HL-60 (cell line): ENCODE results near the gene SUSD4.

Experiments used
- GABPA ChIP-seq: IDR thresholded peaks from 2 replicates; pipeline ENCODE4 v1.6.1; 2012; ENCODE audit warnings: low read depth
- POLR2AphosphoS5 ChIP-seq: IDR thresholded peaks from 2 replicates; pipeline ENCODE4 v1.6.1; 2012; ENCODE audit warnings: low read depth
- TF ChIP-seq, protein P1 (sequence below): IDR thresholded peaks from one replicate; pipeline ENCODE4 v1.5.1; 2011; ENCODE audit warnings: low read length, control low read depth, inconsistent platforms; ENCODE audit not compliant: insufficient read depth
- TF ChIP-seq, protein P2 (sequence below): IDR thresholded peaks from 2 replicates; pipeline ENCODE4 v1.6.1; 2012; ENCODE audit warnings: low read depth; ENCODE audit not compliant: insufficient replicate concordance

DNA sequence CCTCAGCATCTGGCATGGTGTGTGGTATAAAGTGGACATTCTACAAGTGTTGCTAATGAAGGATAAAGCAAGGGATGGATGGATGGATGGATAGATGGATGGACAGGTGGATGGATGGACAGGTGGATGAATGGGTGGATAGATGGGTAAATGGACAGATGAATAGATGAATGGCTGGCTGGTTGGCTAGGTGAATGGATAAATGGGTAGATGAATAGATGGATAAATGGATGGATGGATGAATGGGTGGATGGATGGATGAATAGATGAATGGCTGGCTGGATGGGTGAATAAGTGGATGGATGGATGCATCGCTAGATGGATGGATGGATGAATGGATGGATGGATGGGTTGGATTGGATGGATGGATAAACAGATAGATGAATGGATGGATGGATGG lies 66.2 kb downstream of the SUSD4 start:
- TF ChIP-seq, protein P1, sequence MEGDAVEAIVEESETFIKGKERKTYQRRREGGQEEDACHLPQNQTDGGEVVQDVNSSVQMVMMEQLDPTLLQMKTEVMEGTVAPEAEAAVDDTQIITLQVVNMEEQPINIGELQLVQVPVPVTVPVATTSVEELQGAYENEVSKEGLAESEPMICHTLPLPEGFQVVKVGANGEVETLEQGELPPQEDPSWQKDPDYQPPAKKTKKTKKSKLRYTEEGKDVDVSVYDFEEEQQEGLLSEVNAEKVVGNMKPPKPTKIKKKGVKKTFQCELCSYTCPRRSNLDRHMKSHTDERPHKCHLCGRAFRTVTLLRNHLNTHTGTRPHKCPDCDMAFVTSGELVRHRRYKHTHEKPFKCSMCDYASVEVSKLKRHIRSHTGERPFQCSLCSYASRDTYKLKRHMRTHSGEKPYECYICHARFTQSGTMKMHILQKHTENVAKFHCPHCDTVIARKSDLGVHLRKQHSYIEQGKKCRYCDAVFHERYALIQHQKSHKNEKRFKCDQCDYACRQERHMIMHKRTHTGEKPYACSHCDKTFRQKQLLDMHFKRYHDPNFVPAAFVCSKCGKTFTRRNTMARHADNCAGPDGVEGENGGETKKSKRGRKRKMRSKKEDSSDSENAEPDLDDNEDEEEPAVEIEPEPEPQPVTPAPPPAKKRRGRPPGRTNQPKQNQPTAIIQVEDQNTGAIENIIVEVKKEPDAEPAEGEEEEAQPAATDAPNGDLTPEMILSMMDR = no peak
- TF ChIP-seq POLR2AphosphoS5 = no peak
- no peak for TF ChIP-seq GABPA
- TF ChIP-seq, protein P2, sequence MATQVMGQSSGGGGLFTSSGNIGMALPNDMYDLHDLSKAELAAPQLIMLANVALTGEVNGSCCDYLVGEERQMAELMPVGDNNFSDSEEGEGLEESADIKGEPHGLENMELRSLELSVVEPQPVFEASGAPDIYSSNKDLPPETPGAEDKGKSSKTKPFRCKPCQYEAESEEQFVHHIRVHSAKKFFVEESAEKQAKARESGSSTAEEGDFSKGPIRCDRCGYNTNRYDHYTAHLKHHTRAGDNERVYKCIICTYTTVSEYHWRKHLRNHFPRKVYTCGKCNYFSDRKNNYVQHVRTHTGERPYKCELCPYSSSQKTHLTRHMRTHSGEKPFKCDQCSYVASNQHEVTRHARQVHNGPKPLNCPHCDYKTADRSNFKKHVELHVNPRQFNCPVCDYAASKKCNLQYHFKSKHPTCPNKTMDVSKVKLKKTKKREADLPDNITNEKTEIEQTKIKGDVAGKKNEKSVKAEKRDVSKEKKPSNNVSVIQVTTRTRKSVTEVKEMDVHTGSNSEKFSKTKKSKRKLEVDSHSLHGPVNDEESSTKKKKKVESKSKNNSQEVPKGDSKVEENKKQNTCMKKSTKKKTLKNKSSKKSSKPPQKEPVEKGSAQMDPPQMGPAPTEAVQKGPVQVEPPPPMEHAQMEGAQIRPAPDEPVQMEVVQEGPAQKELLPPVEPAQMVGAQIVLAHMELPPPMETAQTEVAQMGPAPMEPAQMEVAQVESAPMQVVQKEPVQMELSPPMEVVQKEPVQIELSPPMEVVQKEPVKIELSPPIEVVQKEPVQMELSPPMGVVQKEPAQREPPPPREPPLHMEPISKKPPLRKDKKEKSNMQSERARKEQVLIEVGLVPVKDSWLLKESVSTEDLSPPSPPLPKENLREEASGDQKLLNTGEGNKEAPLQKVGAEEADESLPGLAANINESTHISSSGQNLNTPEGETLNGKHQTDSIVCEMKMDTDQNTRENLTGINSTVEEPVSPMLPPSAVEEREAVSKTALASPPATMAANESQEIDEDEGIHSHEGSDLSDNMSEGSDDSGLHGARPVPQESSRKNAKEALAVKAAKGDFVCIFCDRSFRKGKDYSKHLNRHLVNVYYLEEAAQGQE = no peak
